Measurements from ENCODE around the gene PRPSAP1.

The PRPSAP1 gene

GRCh38 chr17:76383546-76384221 lies 30.0 kb upstream of the PRPSAP1 start:
- peak; percentile 35 for FAIRE-seq
- DNase-seq (ENCODE audit: insufficient read length, low spot score) = peak; percentile 58

- peak; percentile 72 for DNase-seq (ENCODE audit: insufficient read length, low spot score)
- FAIRE-seq = no peak
Measured at GRCh38 chr17:76382803-76383545, 29.3 kb upstream of the PRPSAP1 start.

GRCh38 chr17:76382351-76382802 lies 28.7 kb upstream of the PRPSAP1 start:
- FAIRE-seq = no peak
- no peak for DNase-seq (ENCODE audit: insufficient read length, low spot score)

- DNase-seq (ENCODE audit: insufficient read length, low spot score) (no peak), FAIRE-seq (no peak)
Measured at GRCh38 chr17:76381633-76382350, 28.1 kb upstream of the PRPSAP1 start.

GRCh38 chr17:76379646-76380376 lies 26.1 kb upstream of the PRPSAP1 start:
- FAIRE-seq (no peak), DNase-seq (ENCODE audit: insufficient read length, low spot score) (no peak)

GRCh38 chr17:76379275-76379641 lies 25.5 kb upstream of the PRPSAP1 start:
- DNase-seq (ENCODE audit: insufficient read length, low spot score) = no peak
- no peak for FAIRE-seq

GRCh38 chr17:76378548-76379274 lies 25.0 kb upstream of the PRPSAP1 start:
- no peak for FAIRE-seq
- DNase-seq (ENCODE audit: insufficient read length, low spot score) = no peak

- no peak for FAIRE-seq
Measured at GRCh38 chr17:76376318-76377133, 22.8 kb upstream of the PRPSAP1 start.

GRCh38 chr17:76371656-76372628 lies 18.2 kb upstream of the PRPSAP1 start:
- DNase-seq (ENCODE audit: insufficient read length, low spot score) (no peak), FAIRE-seq (no peak)

More at GRCh38 chr17:76376318-76377133, 22.8 kb upstream of the PRPSAP1 start:
- no peak for DNase-seq (ENCODE audit: insufficient read length, low spot score)

GRCh38 chr17:76370261-76370993 lies 16.7 kb upstream of the PRPSAP1 start:
- no peak for FAIRE-seq
- no peak for DNase-seq (ENCODE audit: insufficient read length, low spot score)

GRCh38 chr17:76369804-76370203 lies 16.1 kb upstream of the PRPSAP1 start:
- no peak for DNase-seq (ENCODE audit: insufficient read length, low spot score)
- FAIRE-seq = no peak

GRCh38 chr17:76369379-76369778 lies 15.7 kb upstream of the PRPSAP1 start:
- DNase-seq (ENCODE audit: insufficient read length, low spot score) (no peak), FAIRE-seq (no peak)

- FAIRE-seq (no peak), DNase-seq (ENCODE audit: insufficient read length, low spot score) (no peak)
Measured at GRCh38 chr17:76368545-76368944, 14.8 kb upstream of the PRPSAP1 start.

- DNase-seq (ENCODE audit: insufficient read length, low spot score) (no peak), FAIRE-seq (no peak)
Measured at GRCh38 chr17:76367642-76368041, 13.9 kb upstream of the PRPSAP1 start.

GRCh38 chr17:76366247-76366646 lies 12.5 kb upstream of the PRPSAP1 start:
- DNase-seq (ENCODE audit: insufficient read length, low spot score) (no peak), FAIRE-seq (no peak)

GRCh38 chr17:76365256-76365903 lies 11.7 kb upstream of the PRPSAP1 start:
- DNase-seq (ENCODE audit: insufficient read length, low spot score) (no peak), FAIRE-seq (no peak)
